ENCODE measurements around the gene SDC3. TPM values are rescaled to one million over a fixed set of nuclear protein-coding genes. Genes with fewer than 3 reads are reported as not detected.

The SDC3 gene
- total RNA-seq, 2 experiments from 2014 or later = not detected

GRCh38 chr1:30898031-30898815, 10.3 kb downstream of the SDC3 start:
- ChIA-PET CTCF (interaction anchor here (1.4 kb wide), 1 partner anchor 97 kb away, joined by 3 read pairs; no protein-coding TSS in a partner anchor), POLR2A (no interaction called here)
- no peaks in the 10 kb centered on the region for H3K36me3 Mint-ChIP-seq (ENCODE audit: low read depth)
- H3K27me3 Mint-ChIP-seq = peaks cover 20% of the 10 kb centered on the region
- no peaks in the 10 kb centered on the region for H3K9me3 Mint-ChIP-seq
- H3K4me3 Mint-ChIP-seq = no peak overlapping the region
- no peaks in the 10 kb centered on the region for H3K4me1 Mint-ChIP-seq
- H3K27ac Mint-ChIP-seq = no peak overlapping the region
- no peak for DNase-seq

GRCh38 chr1:30896905-30897304, 11.7 kb downstream of the SDC3 start:
- no peaks in the 10 kb centered on the region for H3K36me3 Mint-ChIP-seq (ENCODE audit: low read depth)
- H3K27me3 Mint-ChIP-seq = peaks cover 18% of the 10 kb centered on the region
- H3K4me3 Mint-ChIP-seq = no peak overlapping the region
- H3K27ac Mint-ChIP-seq = no peak overlapping the region
- DNase-seq = no peak
- ChIA-PET CTCF (interaction anchor here (1.3 to 1.4 kb wide), 2 partner anchors 95 to 96 kb away, joined by 3 to 5 read pairs; no protein-coding TSS in a partner anchor), POLR2A (no interaction called here)
- no peaks in the 10 kb centered on the region for H3K9me3 Mint-ChIP-seq
- no peaks in the 10 kb centered on the region for H3K4me1 Mint-ChIP-seq

DNA sequence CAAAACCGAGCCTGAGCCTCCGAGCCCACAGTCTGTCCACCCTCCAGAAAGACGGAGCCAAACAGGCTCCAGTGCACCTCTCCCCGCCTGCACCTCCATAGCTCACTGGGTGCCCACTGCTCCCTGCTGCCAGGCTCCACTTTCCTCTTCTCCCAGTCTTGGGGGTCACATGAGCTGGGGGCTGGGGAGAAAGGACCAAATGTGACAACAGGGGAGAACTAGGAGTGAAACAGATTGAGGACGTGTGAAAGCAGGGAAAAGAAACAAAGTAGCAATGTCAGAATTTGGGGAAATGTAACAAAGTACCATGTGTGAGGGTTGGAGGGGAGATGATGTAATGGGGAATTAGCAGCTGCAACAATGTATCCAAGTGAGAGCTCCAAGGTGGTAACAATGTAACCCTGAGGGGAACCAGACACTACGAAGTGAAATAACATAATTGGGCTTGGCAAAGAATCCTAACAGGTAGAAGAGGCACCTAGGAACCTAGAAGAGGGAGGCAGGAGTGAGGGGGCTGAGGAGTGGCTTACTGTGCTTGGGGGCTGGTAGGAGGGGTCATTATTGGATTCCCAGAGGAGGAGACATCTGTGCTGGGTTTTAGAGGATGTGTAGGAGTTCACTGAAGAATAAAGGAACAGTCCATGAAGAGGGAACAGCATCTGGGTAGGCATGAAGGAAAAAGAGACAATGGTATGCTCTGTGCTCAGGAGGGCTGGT, 12.5 kb downstream of the SDC3 start:
- ChIA-PET POLR2A (no interaction called here), CTCF (interaction anchor here (1.3 kb wide), 1 partner anchor 94 kb away, joined by 5 read pairs; no protein-coding TSS in a partner anchor)
- no peak overlapping the region for H3K27ac Mint-ChIP-seq
- H3K9me3 Mint-ChIP-seq = no peaks in the 10 kb centered on the region
- H3K4me3 Mint-ChIP-seq = no peak overlapping the region
- DNase-seq = no peak
- H3K36me3 Mint-ChIP-seq (ENCODE audit: low read depth) = no peaks in the 10 kb centered on the region
- H3K4me1 Mint-ChIP-seq = no peaks in the 10 kb centered on the region
- H3K27me3 Mint-ChIP-seq = peaks cover 17% of the 10 kb centered on the region

DNA sequence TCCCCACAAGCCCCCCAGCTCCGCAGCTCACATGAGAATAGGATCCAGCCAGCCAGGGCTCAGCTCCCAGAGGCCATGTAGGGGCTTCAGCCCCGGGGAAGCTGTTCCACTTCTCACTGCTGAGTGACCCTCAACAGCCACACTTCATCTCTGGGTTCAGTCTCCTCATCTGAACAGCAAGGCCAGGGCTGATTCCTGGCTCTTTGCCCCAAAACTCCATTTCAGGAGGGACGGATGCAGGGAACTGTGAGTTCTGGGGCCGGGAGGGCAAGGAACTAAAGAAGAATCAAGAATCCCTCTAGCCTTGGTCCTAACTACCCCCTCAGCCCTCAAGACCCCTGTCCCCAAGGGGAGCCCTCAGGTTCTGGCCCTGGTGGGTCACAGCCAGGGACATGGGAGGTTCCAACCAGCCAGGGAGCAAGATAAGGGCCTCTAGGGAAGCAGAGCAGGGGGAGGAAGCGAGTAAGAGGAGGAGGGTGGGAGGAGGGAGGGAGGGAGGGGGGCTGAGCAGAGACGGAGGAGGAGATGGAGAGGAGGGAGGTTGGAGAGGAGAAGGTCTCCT, 13.1 kb downstream of the SDC3 start:
- POLR2A ChIA-PET = no interaction called here
- Mint-ChIP-seq H3K9me3 (no peaks in the 10 kb centered on the region), H3K4me3 (no peak overlapping the region), H3K4me1 (no peaks in the 10 kb centered on the region), H3K36me3 (ENCODE audit: low read depth) (no peaks in the 10 kb centered on the region), H3K27me3 (peaks cover 17% of the 10 kb centered on the region), H3K27ac (no peak overlapping the region)
- CTCF ChIA-PET = no interaction called here
- DNase-seq = no peak

DNA sequence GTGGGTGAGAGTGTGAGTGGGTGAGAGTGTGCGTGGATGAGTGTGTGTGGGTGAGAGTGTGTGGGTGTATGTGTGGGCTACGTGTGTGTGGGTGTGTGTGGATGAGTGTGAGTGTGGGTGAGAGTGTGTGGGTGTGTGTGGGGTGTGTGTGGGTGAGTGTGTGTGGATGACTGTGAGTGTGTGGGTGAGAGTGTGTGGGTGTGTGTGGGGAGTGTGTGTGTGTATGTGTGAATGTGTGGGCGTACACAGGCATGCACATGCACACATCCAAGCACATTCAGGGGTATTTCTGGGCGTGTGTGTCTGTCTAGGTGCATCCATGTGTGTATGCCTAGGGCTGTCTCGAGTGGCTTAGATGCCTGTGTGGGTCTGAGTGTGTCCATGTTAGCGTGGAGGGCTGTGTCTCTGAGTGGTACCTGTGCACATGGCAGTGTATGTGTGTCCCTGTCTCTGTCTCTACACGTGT, 14.0 kb downstream of the SDC3 start:
- no peaks in the 10 kb centered on the region for H3K4me1 Mint-ChIP-seq
- H3K36me3 Mint-ChIP-seq (ENCODE audit: low read depth) = no peaks in the 10 kb centered on the region
- DNase-seq = no peak
- ChIA-PET CTCF (no interaction called here), POLR2A (no interaction called here)
- no peak overlapping the region for H3K27ac Mint-ChIP-seq
- peaks cover 15% of the 10 kb centered on the region for H3K27me3 Mint-ChIP-seq
- H3K4me3 Mint-ChIP-seq = no peak overlapping the region
- H3K9me3 Mint-ChIP-seq = no peaks in the 10 kb centered on the region

- CTCF ChIA-PET = no interaction called here
- H3K9me3 Mint-ChIP-seq = no peaks in the 10 kb centered on the region
- no peak overlapping the region for H3K27ac Mint-ChIP-seq
- H3K36me3 Mint-ChIP-seq (ENCODE audit: low read depth) = no peaks in the 10 kb centered on the region
- H3K27me3 Mint-ChIP-seq = peaks cover 18% of the 10 kb centered on the region
- no peaks in the 10 kb centered on the region for H3K4me1 Mint-ChIP-seq
- POLR2A ChIA-PET = interaction anchor here (0.7 kb wide), 1 partner anchor 12 kb away, joined by 3 read pairs; no protein-coding TSS in a partner anchor
- no peak for DNase-seq
- H3K4me3 Mint-ChIP-seq = no peak overlapping the region
Measured at GRCh38 chr1:30893776-30894507, 14.6 kb downstream of the SDC3 start.

- CTCF ChIA-PET = no interaction called here
Measured at GRCh38 chr1:30892671-30893073, 15.9 kb downstream of the SDC3 start.

GRCh38 chr1:30891227-30891552, 17.4 kb downstream of the SDC3 start:
- no peak overlapping the region for H3K27ac Mint-ChIP-seq
- no peaks in the 10 kb centered on the region for H3K4me1 Mint-ChIP-seq
- H3K9me3 Mint-ChIP-seq = no peaks in the 10 kb centered on the region
- peaks cover 18% of the 10 kb centered on the region for H3K27me3 Mint-ChIP-seq
- H3K4me3 Mint-ChIP-seq = no peak overlapping the region
- DNase-seq = no peak
- POLR2A ChIA-PET = no interaction called here
- CTCF ChIA-PET = no interaction called here
- no peaks in the 10 kb centered on the region for H3K36me3 Mint-ChIP-seq (ENCODE audit: low read depth)

More at GRCh38 chr1:30892671-30893073, 15.9 kb downstream of the SDC3 start:
- no peak overlapping the region for H3K27ac Mint-ChIP-seq
- H3K9me3 Mint-ChIP-seq = no peaks in the 10 kb centered on the region
- H3K4me3 Mint-ChIP-seq = no peak overlapping the region
- H3K4me1 Mint-ChIP-seq = no peaks in the 10 kb centered on the region
- H3K36me3 Mint-ChIP-seq (ENCODE audit: low read depth) = no peaks in the 10 kb centered on the region
- DNase-seq = no peak
- H3K27me3 Mint-ChIP-seq = peaks cover 18% of the 10 kb centered on the region
- POLR2A ChIA-PET = no interaction called here

- POLR2A ChIA-PET = no interaction called here
- Mint-ChIP-seq H3K27ac (no peak overlapping the region), H3K36me3 (ENCODE audit: low read depth) (no peaks in the 10 kb centered on the region), H3K9me3 (no peaks in the 10 kb centered on the region), H3K4me1 (no peaks in the 10 kb centered on the region), H3K4me3 (no peak overlapping the region), H3K27me3 (peaks cover 18% of the 10 kb centered on the region)
- CTCF ChIA-PET = no interaction called here
- no peak for DNase-seq
Measured at GRCh38 chr1:30890502-30891226, 17.9 kb downstream of the SDC3 start.

DNA sequence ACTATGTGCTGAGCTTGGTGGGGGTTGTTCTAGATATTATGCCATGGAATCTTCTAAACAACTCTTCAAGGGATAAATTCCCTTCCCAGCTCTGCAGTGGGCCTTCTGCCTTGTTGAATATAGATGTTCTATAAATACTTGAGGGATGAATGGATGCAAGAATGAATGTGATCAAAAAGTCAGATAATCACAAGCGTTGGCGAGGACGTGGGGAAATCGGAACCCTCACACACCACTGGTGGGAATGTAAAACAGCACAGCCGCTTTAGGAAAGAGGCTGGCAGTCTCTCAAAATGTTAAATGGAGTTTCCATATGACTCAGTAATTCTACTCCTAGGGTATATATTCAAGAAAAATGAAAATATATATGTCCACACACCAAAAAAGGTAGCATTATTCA, 19.0 kb downstream of the SDC3 start:
- Mint-ChIP-seq H3K36me3 (ENCODE audit: low read depth) (no peaks in the 10 kb centered on the region), H3K27me3 (peaks cover 14% of the 10 kb centered on the region), H3K4me3 (no peak overlapping the region), H3K4me1 (no peaks in the 10 kb centered on the region), H3K27ac (no peak overlapping the region), H3K9me3 (no peaks in the 10 kb centered on the region)
- no peak for DNase-seq
- CTCF ChIA-PET = no interaction called here
- POLR2A ChIA-PET = no interaction called here

DNA sequence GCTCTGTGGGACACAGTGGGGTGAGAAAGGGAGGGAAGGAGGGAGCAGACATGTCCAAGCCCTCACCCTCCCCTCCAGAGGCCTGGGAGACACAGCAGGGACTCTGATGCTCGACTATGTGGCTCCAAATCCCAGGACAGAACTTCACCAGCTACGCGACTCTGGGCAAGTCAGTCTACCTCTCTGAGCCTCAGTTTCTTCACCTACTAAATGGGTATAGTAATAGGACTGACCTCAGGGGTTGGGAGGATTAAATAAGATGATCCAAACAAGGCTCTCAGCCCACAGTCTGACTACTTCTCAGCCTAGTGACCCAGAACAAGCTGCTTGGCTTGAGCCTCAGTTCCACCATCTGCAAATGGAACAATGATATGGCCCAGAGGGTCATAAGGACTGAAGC, 19.6 kb downstream of the SDC3 start:
- Mint-ChIP-seq H3K27me3 (peaks cover 12% of the 10 kb centered on the region), H3K4me1 (no peaks in the 10 kb centered on the region), H3K27ac (no peak overlapping the region), H3K4me3 (no peak overlapping the region), H3K9me3 (no peaks in the 10 kb centered on the region), H3K36me3 (ENCODE audit: low read depth) (no peaks in the 10 kb centered on the region)
- no peak for DNase-seq
- ChIA-PET POLR2A (no interaction called here), CTCF (no interaction called here)

GRCh38 chr1:30888391-30888790, 20.2 kb downstream of the SDC3 start:
- Mint-ChIP-seq H3K27ac (no peak overlapping the region), H3K4me1 (no peaks in the 10 kb centered on the region), H3K4me3 (no peak overlapping the region), H3K36me3 (ENCODE audit: low read depth) (no peaks in the 10 kb centered on the region), H3K9me3 (no peaks in the 10 kb centered on the region), H3K27me3 (peaks cover 11% of the 10 kb centered on the region)
- CTCF ChIA-PET = no interaction called here
- POLR2A ChIA-PET = no interaction called here
- DNase-seq = no peak

Data from activated CD4-positive, alpha-beta memory T cell treated with anti-CD3 and anti-CD28 coated beads, Interleukin-2, amount 10 ng/mL, durations not matched to agents 7 days and 5 days (primary cell).